ENCODE measurements around the gene SYVN1.

DNA sequence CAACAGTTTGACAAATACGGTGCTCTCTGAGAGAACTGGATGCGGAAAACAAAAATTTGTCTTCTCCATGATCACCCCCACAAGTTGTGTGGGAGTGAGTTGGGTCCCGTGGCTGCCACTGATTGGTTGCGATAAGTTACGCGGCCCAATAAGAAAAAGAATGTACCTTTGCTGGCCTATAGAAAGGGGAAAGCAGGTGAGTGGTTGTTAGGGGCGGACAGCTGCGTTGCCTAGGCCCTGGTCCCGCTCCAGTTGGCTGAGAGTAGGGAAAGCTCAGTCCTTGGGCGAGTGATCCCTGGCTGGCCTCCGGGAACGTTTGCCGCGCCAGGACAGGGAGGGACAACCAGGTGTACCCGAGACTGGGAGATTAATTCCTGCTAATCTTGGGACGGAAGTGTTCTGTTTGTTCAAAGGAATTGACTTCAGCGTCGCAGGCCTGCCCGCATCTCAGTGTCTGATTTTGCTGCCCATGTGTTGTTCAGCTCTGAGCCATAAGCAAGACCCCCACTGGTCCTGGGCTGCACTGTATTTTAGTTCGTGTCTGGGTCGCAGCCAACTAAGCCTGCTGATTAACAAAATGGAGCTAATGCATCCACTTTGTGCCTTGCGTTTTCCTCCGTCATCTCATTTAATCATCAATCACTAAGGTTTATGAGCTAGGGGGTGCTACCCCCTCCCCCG, 773 bp upstream of the SYVN1 start:
- TF ChIP-seq, protein P1, sequence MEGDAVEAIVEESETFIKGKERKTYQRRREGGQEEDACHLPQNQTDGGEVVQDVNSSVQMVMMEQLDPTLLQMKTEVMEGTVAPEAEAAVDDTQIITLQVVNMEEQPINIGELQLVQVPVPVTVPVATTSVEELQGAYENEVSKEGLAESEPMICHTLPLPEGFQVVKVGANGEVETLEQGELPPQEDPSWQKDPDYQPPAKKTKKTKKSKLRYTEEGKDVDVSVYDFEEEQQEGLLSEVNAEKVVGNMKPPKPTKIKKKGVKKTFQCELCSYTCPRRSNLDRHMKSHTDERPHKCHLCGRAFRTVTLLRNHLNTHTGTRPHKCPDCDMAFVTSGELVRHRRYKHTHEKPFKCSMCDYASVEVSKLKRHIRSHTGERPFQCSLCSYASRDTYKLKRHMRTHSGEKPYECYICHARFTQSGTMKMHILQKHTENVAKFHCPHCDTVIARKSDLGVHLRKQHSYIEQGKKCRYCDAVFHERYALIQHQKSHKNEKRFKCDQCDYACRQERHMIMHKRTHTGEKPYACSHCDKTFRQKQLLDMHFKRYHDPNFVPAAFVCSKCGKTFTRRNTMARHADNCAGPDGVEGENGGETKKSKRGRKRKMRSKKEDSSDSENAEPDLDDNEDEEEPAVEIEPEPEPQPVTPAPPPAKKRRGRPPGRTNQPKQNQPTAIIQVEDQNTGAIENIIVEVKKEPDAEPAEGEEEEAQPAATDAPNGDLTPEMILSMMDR (IDR thresholded peaks at IDR 0.05), result no peak
- TF ChIP-seq POLR2A (IDR thresholded peaks at IDR 0.05), result peak in 1 of 2 donors; percentile 63

Measured in heart left ventricle (tissue), 13 donors.